NCI-H774 (cell line): ENCODE measurements around the gene CPXM2.

Experiments used
- DNase-seq: peaks from one replicate; lab custom pipeline; 2025; lab: John Stamatoyannopoulos, UW

Gene CPXM2

DNA sequence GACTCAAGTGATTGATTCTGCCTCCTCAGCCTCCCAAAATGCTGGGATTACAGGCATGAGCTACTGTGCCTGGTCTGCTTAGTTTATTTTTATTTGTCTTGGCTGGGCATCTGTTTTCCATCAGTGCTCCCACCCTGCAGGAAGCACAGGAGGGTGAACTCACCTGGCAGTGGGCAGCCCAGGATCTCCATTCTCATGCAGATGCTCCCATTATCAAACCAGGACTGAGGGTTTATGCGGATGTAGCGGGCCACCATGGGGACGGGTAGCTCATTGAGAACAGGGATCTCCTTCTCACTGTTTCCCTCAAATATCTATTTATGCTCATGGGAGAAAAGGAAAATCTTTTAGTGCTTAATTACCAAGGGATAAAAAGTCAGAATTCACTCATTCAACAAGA lies 93.8 kb downstream of the CPXM2 start:
- no peak for DNase-seq

- DNase-seq = no peak
Observed at GRCh38 chr10:123796736-123797135, 94.9 kb downstream of the CPXM2 start.

- no peak for DNase-seq
Observed at GRCh38 chr10:123795846-123796590, 95.6 kb downstream of the CPXM2 start.

- no peak for DNase-seq
Observed at GRCh38 chr10:123795196-123795780, 96.3 kb downstream of the CPXM2 start.

- DNase-seq = no peak
Observed at GRCh38 chr10:123792248-123792978, 99.2 kb downstream of the CPXM2 start.

DNA sequence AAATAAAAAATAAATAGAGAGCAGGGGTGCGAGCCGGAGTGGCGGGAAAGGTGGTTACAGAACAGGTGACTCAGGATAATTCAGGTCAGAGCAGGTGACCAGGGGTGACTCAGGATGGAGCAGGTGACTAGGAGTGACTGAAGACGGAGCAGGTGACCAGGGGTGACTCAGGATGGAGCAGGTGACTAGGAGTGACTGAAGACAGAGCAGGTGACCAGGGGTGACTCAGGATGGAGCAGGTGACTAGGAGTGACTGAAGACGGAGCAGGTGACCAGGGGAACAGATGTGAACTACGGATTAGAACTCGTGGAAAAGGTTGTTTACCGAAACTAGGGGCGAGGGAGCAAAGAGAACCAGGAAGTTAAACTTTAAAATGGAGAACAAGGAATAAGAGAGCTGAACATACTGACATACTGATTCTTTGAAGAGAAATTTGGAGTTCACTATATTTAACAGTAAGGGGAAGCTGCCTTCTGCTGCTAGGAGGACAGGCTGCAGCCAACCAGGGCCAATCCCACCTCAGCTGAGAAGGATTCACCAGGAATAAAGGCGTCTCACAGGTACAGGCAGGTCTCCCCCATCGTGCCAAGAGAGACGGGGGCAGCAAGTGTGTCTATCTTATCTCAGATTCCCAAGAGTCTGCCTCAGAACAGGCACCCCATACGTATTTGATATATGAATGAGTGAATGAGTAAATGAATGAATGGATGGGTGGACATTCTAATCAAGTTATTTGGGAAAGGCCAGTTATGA lies 101.3 kb downstream of the CPXM2 start:
- DNase-seq = no peak

- no peak for DNase-seq
Observed at GRCh38 chr10:123788981-123789380, 102.6 kb downstream of the CPXM2 start.

DNA sequence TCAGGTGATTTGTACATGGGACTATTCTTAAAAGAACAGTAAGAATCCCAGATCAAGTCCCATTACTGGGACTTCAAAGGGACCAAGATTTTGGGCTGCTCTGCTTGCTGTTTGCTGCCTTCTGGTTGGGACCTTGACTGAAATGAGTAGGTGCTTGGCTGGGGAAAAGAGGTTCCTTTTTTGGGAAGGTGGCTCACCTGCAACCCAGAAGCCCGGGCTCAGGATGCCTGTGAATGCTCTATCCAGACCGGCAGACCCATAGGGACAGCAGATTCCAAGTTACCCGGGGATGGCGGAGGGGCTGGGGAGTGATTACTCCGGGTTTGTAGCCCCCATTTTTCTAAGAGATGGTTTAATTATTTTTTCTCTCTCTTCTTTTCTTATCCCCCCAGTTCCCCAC lies 104.0 kb downstream of the CPXM2 start:
- DNase-seq = no peak

- no peak for DNase-seq
Observed at GRCh38 chr10:123786896-123787295, 104.7 kb downstream of the CPXM2 start.

DNA sequence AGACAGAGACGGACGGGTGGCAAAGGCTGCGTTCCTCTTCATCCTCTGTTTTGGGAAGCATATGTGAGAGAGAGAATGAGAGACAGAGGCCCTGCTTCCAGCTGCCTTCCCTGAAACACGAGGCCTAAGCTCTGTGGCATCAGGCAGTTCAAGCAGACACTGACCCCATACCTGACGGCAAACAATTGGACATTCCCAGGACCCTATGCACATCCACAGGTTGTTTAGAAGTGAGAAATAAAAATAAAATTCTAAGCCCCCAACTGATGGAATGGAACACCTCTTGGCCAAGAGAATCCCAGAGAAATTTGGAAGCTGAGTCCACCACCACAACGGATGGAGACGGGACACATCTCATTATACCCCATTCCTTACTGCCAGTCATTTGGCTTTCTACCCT lies 105.3 kb downstream of the CPXM2 start:
- no peak for DNase-seq

DNA sequence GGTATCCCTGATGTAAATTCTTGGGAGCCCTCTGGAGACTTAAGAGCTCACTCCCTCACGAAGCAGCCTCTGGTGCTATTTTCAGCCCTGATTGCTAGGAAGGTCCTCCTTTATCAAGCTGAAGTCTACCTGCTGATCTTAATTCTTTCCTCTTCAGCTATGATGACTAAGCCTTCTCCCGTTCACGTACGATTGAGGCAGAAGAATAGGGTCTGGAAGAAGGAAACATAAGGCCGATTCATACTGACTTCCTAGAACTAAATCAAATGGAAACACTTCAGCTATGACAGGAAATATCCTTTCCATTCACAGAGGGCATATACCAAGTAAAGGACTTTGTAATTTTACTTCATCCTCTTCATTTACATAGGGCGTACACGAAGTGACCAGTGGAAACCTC lies 107.0 kb downstream of the CPXM2 start:
- no peak for DNase-seq

DNA sequence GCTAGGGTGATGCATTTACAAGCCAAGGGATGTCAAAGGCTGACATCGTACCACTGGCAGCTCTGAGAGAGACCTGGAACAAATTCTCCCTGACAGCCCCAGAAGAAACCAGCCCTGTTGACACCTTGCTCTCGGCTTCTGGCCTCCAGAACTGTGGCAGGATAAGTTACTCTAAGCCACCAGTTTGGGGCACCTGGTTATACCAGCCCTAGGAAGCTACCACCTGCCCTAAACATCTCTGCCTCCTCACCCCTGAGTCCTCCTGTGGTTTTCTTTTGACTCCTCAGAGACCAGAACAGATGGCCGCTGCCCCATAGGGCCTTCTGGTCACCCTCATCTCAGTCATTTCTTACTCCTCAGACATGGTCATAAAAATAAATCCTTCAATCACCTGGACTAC lies 107.4 kb downstream of the CPXM2 start:
- no peak for DNase-seq

GRCh38 chr10:123783296-123783695 lies 108.3 kb downstream of the CPXM2 start:
- DNase-seq = no peak

DNA sequence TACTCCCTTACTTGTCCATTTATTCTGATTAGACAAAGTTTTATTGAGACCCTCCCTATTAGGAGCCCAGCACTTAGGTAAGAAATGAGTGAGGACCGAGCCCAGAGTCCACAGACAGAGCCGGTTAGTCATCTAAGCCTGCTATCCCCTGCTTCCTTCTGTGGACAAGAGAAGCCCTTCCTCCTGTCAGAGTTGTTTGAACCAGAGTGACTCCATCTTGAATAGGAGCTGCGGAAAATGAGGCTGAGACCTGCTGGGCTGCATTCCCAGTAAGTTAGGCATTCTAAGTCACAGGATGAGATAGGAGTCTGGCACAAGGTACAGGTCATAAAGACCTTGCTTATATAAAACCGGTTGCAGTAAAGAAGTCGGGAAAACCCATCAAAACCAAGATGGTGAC lies 109.1 kb downstream of the CPXM2 start:
- no peak for DNase-seq

DNA sequence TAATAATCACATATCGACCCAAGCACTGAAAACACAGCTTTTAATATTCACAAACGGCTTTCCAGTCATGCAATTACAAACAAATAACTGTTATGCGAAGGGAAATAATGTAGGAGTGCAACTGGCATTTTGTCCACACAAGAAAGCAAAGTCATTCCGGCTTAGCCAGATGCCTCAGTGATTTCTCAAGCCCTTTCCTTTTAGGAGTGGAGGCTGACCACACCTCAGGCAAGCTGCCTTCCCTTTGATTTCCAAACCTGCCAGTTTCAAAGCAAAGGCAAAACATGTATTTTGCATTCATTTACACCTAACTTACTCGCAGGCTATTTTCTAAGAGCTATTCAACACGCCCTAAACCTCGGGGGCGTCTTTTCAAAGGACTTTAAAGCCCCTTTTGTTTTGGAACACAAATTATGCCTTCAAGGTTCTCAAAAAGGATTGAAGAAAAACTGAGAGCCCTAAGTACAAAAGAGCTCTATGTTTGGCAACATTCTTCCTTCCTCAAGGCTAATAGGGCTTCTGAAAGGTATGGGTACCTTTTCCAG lies 109.6 kb downstream of the CPXM2 start:
- DNase-seq = no peak

- no peak for DNase-seq
Observed at GRCh38 chr10:123781324-123781900, 110.2 kb downstream of the CPXM2 start.

DNA sequence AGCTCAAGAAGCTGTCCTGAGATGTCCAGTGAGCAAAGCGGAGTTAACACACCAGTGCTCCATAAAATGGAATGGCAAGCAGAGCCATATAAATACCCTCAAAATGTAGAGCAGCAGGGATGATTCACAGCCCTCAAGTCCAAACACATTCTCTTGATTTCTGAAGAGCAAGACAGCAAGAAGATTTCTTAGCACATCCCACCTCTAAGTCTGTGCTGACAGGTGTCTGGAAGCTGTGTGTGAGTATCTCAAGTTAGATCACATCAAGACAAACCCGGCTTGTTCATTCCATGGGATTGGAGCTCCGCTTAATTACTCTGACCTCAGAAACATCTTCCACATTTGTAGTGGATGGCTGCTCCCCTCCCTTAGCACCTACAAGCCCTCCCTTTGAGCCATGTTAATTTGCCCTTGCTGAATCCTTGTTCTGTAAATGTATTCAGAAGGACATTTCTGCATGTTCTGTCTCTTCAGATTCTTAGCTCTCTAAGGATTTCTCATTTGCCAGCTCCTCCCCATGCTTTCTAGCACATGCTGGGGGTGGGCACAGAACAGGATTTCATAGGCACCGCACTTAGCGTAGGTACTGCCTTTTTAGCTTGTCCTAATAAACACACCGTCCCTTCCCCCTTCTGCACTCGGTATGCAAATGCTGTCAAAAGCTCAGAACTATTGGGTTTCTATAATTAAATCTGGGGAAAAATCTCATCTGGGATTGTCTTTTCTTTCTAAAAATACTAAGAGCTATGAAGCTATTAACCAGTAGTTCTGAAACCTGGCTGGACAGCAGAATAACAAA lies 112.7 kb downstream of the CPXM2 start:
- no peak for DNase-seq

DNA sequence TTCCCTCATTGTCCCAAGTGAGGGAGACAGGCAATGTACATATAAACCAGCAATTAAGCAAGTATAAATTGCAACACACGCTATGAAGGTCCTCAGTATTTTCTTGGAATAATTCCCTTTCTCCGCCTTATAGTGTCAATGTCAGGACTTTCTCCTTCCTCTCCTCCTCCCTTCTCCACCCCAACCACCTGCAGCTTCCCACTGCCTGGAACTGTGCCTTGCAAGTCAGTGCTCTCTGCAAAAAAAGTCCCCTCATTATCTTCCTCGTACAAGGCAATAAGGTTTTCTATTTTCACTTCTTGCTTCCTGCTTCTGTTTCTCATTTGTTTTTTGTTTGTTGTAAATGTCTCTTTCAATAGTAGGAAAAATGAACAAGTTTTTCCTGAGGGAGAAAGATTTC lies 113.7 kb downstream of the CPXM2 start:
- DNase-seq = no peak

GRCh38 chr10:123774132-123774742 lies 117.4 kb downstream of the CPXM2 start:
- no peak for DNase-seq

DNA sequence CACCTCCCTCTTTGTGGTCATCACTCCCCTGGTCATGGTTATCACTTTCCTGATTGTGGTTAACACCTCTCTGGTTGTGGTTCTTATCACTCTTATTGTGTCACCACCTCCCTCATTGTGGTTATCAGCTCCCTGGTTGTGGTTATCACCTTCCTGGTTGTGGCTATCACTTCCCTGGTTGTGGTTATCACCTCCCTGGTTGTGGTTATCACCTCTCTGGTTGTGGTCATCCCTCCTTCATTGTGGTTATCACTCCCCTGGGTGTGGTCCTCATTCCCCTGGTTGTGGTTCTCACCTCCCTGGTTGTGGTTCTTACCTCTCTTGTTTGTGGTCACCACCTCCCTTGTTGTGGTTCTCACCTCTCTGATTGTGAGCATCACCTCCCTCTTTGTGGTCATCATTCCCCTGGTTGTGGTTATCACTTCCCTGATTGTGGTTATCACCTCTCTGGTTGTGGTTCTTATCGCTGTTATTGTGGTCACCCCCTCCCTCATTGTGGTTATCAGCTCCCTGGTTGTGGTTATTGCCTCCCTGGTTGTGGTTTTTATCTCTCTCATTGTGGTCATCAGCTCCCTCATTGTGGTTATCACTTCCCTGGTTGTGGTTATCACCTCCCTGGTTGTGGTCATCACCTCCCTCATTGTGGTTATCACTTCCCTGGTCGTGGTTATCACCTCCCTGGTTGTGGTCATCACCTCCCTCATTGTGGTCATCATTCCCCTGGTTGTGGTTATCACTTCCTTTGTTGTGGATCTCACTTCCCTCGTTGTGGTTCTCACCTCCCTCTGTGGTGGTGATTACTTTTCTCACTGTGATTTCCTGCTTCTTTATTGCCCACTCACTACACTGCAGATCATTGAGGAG lies 118.7 kb downstream of the CPXM2 start:
- no peak for DNase-seq
